T-helper 2 cell treated with Interferon-gamma antibody and Interleukin-4, amounts not matched to agents 5 μg/mL and 100 μg/mL, for 36 hours (primary cell): ENCODE measurements around the gene BRIP1.
"Not testable (repeated sequence)": the region's sequence is repeated elsewhere in the genome, so short reads cannot be mapped to it uniquely, and the experiment has no call there.

Experiments used
- DNase-seq: peaks from one replicate; pipeline ENCODE4 v3.0.0; 2021; ENCODE audit warnings: low spot score
- H3K27ac Mint-ChIP-seq: one replicate; pipeline ENCODE4 v1.8.0; 2021; ENCODE audit warnings: mild to moderate bottlenecking, mixed read lengths
- H3K27me3 Mint-ChIP-seq: one replicate; pipeline ENCODE4 v1.8.0; 2021; ENCODE audit warnings: low read depth, mixed read lengths
- H3K36me3 Mint-ChIP-seq: one replicate; pipeline ENCODE4 v1.8.0; 2021; ENCODE audit warnings: low read depth, mixed read lengths
- H3K4me1 Mint-ChIP-seq: one replicate; pipeline ENCODE4 v1.8.0; 2021; ENCODE audit warnings: low read depth, mixed read lengths
- H3K4me3 Mint-ChIP-seq: one replicate; pipeline ENCODE4 v1.8.0; 2022; ENCODE audit warnings: mild to moderate bottlenecking, moderate library complexity, mixed read lengths
- H3K9me3 Mint-ChIP-seq: one replicate; pipeline ENCODE4 v1.8.0; 2021; ENCODE audit warnings: mixed read lengths

Gene BRIP1

DNA sequence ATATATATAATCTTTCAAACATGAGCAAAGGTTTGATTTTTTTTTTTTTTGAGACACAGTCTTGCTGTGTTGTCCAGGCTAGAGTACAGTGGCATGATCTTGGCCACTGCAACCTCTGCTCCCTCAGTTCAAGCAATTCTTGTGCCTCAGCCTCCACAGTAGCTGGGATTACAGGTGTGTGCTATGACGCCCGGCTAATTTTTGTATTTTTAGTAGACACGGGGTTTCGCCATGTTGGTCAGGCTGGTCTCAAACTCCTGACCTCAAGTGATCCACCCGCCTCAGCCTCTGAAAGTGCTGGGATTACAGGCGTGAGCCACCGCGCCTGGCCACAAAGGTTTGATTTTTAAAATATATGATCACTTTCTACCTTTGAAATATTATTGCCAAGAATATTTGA lies 135.5 kb downstream of the BRIP1 start:
- not testable (repeated sequence) for H3K27ac Mint-ChIP-seq, H3K9me3 Mint-ChIP-seq, H3K4me3 Mint-ChIP-seq

DNA sequence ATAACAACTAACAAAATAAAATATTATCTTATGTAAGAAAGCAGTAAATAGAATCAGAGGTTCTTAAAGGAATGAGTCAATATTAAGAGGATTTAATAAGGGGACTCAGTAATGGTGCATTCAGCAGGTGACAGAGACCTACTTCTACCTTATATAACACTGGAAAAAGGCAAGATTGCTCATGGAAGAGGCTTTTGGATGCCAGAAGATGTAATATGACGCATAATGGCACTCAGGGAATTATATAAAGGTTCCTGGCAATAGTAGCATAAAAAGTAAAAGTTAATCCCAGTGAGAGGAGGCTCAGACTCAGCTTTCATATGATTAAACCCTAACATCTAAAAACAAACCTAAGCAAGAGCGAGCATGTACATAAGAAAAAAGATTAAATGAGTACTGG lies 136.4 kb downstream of the BRIP1 start:
- no peak for DNase-seq
- Mint-ChIP-seq H3K27me3 (no peaks in the 10 kb centered on the region), H3K4me3 (no peak overlapping the region), H3K9me3 (peaks cover 3% of the 10 kb centered on the region), H3K36me3 (peaks cover 19% of the 10 kb centered on the region), H3K27ac (no peak overlapping the region), H3K4me1 (peaks cover 6% of the 10 kb centered on the region)

More for the DNA sequence above, 135.5 kb downstream of the BRIP1 start:
- H3K36me3 Mint-ChIP-seq = peaks cover 16% of the 10 kb centered on the region
- H3K27me3 Mint-ChIP-seq, DNase-seq, H3K4me1 Mint-ChIP-seq: not testable (repeated sequence)

DNA sequence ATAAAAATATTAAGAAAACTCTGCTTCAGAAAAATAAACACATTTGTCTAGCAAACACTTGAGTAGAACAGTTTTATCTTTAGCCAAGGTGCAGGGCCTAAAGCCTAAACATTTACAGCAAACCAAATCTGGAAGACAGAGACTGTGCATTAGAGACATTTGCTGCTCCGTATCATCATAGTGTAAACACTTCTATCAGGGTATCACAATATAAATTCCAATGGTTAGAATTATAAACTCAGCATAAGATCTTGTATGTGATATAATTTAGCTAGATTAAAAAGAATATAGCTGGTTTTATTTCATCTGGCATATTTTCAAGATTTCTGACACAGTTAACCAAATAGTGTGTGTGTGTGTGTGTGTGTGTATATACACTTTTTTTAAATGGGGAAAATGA lies 138.6 kb downstream of the BRIP1 start:
- H3K9me3 Mint-ChIP-seq = peaks cover 7% of the 10 kb centered on the region
- peaks cover 21% of the 10 kb centered on the region for H3K36me3 Mint-ChIP-seq
- no peaks in the 10 kb centered on the region for H3K27me3 Mint-ChIP-seq
- peaks cover 6% of the 10 kb centered on the region for H3K4me1 Mint-ChIP-seq
- DNase-seq = no peak
- no peak overlapping the region for H3K27ac Mint-ChIP-seq
- H3K4me3 Mint-ChIP-seq = no peak overlapping the region

DNA sequence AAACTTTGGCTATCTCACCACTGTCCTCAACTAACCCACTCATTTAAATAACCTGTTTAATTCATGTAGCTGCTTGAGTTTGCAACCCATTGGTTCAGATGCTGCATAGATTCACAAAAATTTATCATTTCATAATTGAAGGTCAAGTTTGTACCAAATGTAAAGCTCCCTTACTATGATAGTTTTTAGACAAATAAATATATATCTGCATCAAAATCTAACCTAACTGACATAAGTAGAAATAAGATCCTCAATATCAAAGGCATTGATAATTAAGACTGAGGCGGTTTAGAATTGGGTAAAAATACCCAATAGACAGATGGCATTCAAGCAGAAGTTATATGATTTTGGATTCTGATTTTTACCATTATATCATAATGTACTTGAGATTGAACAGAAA lies 139.4 kb downstream of the BRIP1 start:
- peaks cover 10% of the 10 kb centered on the region for H3K9me3 Mint-ChIP-seq
- no peak overlapping the region for H3K27ac Mint-ChIP-seq
- H3K36me3 Mint-ChIP-seq = peaks cover 23% of the 10 kb centered on the region
- peaks cover 6% of the 10 kb centered on the region for H3K4me1 Mint-ChIP-seq
- no peaks in the 10 kb centered on the region for H3K27me3 Mint-ChIP-seq
- no peak for DNase-seq
- no peak overlapping the region for H3K4me3 Mint-ChIP-seq

DNA sequence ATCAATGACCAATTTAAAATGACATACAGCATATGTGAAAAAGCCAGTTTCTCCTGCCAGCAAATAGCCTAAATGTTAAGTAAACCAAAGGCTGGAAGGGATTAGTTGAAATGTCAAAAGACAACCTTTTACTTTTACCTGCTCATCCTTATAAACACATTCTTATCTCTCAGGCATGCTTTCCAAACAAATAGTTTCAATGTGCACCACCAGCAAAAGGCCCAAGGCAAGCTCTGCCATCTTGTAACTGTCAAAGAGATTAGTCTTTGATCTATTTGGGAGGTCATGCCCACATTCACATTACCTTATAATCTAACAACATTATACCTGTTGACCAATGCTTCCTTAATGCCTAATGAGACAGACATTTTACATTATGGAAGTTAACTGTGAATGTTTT lies 140.1 kb downstream of the BRIP1 start:
- no peak for DNase-seq
- Mint-ChIP-seq H3K27me3 (no peaks in the 10 kb centered on the region), H3K9me3 (peaks cover 14% of the 10 kb centered on the region), H3K4me1 (no peaks in the 10 kb centered on the region), H3K4me3 (no peak overlapping the region), H3K36me3 (peaks cover 24% of the 10 kb centered on the region), H3K27ac (no peak overlapping the region)

DNA sequence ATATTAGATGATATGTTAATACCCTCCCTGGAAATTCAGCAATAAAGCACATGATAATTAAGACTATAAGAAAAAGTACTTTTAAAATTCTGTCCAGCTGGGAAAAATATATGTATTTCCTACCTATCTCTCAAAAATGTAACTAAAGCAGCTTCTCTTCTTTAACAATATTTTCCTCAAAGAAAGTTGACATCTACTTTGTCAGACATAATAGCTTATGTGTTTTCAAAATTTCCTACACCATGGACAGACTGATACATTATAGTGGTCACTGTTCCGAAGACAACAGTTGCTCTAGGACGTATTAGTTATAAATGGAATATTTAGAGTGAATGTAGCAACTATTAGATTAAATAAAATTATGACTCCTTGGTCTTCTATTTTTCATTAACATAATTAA lies 140.9 kb downstream of the BRIP1 start:
- Mint-ChIP-seq H3K4me1 (no peaks in the 10 kb centered on the region), H3K27me3 (no peaks in the 10 kb centered on the region), H3K9me3 (peaks cover 22% of the 10 kb centered on the region), H3K27ac (no peak overlapping the region), H3K36me3 (peaks cover 32% of the 10 kb centered on the region), H3K4me3 (no peak overlapping the region)
- DNase-seq = no peak

DNA sequence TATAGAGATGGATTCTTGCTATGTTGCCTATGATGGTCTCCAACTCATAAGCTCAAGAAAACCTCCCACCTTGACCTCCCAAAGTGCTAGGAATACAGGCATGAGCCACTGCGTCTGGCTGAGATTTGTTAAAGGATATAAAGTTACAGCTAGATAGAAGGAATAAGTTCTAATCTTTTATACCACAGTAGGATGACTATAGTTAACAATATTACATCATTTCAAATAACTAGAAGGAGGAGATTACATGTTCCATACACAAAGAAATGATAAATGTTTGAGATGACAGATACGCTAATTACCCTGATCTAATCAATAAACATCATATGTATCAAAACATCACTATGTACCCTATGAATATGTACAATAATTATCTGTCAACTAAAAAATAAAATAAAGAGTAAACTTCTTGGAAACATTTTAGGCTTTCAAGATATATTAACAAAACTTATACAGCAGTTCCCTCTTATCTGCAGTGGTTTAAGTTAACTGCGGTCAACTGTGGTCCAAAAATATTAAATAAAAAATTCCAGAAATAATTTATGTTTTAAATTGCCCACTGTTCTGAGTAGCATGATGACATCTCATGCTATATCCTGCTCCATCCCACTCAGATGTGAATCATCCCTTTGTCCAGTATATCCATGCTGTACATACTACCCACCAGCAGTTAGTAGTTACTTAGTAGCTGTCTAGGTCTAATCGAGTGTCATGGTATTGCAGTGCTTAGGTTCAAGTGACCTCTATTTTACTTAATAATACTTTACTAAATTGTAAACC lies 143.1 kb downstream of the BRIP1 start:
- DNase-seq = no peak
- Mint-ChIP-seq H3K27ac (no peak overlapping the region), H3K4me1 (no peaks in the 10 kb centered on the region), H3K36me3 (peaks cover 42% of the 10 kb centered on the region), H3K27me3 (no peaks in the 10 kb centered on the region), H3K9me3 (peaks cover 32% of the 10 kb centered on the region), H3K4me3 (no peak overlapping the region)

DNA sequence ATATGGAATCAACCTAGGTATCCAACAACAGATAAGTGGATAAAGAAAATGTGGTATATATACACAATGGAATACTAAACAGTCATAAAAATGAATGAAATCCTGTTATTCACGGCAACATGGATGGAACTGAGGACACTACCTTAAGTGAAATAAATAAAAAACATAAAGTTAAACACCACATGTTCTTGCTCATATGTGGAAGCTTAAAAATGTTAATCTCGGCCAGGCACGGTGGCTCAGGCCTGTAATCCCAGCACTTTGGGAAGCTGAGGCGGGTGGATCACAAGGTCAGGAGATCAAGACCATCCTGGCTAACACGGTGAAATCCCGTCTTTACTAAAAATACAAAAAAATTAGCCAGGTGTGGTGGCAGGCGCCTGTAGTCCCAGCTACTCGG lies 144.1 kb downstream of the BRIP1 start:
- H3K27ac Mint-ChIP-seq, H3K27me3 Mint-ChIP-seq, DNase-seq, H3K4me1 Mint-ChIP-seq, H3K4me3 Mint-ChIP-seq: not testable (repeated sequence)
- H3K9me3 Mint-ChIP-seq = peaks cover 35% of the 10 kb centered on the region
- peaks cover 44% of the 10 kb centered on the region for H3K36me3 Mint-ChIP-seq

DNA sequence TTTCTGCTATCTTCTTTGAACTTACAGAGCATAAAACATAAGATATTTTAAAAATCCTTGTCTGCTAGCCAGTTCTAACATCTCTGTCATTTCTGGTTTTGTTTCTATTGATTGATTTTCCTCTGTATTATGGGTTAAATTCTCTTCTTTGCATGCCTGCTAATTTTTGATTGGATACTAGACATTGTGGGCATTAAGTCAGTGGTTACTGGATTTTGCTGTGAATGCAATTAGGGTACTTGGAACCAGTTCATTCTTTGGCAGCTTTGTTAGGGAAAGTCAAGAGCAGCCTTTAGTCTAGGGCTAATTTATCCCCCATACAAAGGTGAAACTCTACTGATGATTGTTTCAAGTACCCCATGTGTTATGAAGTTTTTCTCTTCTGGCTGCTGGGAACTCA lies 145.3 kb downstream of the BRIP1 start:
- Mint-ChIP-seq H3K27me3 (no peaks in the 10 kb centered on the region), H3K27ac (no peak overlapping the region), H3K4me3 (no peak overlapping the region), H3K36me3 (peaks cover 41% of the 10 kb centered on the region), H3K9me3 (peaks cover 35% of the 10 kb centered on the region), H3K4me1 (no peaks in the 10 kb centered on the region)
- no peak for DNase-seq

DNA sequence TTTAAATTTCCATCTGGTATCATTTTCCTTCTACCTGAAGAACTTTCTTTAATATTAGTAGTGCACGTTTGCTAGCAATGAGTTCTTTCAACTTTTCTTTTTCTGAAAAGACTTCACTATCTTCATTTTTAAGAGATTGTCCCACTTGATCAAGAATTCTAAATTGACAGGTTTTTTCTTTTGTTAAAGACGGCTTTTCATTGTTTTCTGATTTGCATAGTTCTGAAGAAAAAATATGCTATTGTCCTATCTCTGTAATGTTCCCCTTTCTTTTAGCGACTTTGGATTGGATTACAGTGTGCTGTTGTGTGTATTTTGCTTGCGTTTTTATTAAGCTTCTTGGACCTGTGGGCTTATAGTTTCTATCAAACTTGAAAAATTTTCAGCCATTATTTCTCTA lies 146.0 kb downstream of the BRIP1 start:
- no peak overlapping the region for H3K4me3 Mint-ChIP-seq
- H3K9me3 Mint-ChIP-seq = peaks cover 35% of the 10 kb centered on the region
- H3K36me3 Mint-ChIP-seq = peaks cover 40% of the 10 kb centered on the region

DNA sequence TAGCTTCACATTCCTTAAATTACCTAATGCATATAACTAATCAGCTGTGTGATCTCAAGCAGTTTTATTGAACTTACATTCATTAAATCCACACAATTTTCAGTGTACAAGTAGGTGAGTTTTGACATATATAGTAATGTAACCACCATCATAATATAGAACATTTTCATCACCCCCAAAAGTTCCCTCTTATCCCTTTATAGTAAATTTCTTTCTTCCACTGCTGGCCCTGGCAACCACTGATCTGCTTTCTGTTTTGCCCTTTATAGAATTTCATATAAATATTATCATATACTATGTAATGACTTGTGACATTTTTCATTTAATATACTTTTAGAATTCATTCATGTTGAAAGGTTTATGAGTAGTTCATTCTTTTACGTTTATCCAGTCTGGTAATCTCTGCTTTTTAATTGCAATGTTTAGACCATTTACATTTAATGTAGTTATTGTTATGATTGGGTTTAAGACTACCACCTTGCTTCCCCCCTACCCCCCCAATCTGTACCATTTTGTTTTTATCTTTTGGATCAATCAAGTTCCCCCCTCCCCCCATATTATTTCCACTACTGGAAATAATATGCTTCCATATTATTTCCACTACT lies 147.0 kb downstream of the BRIP1 start:
- peaks cover 39% of the 10 kb centered on the region for H3K36me3 Mint-ChIP-seq
- H3K27ac Mint-ChIP-seq = no peak overlapping the region
- no peaks in the 10 kb centered on the region for H3K4me1 Mint-ChIP-seq
- no peaks in the 10 kb centered on the region for H3K27me3 Mint-ChIP-seq
- DNase-seq = no peak
- no peak overlapping the region for H3K4me3 Mint-ChIP-seq
- H3K9me3 Mint-ChIP-seq = peaks cover 35% of the 10 kb centered on the region

More for the DNA sequence above, 146.0 kb downstream of the BRIP1 start:
- DNase-seq = no peak
- Mint-ChIP-seq H3K27ac (no peak overlapping the region), H3K27me3 (no peaks in the 10 kb centered on the region), H3K4me1 (no peaks in the 10 kb centered on the region)

DNA sequence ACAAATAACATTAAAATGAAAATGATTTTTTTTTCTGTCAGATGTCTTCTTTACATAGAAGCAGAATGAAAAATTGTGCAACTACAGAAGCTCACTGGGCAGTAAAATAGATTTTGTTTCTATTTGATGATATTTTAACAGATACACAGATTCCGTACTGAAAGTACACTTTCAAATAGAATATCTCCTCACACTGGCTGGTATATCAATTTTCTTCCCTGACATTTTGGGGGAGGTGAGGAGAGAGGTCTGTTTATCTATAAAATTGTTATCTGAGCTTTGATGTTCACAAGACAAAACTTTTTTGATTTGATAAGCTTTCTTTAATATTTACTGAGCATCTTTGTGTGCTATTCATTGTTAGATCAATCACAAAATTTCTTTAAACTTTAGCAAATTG lies 148.0 kb downstream of the BRIP1 start:
- no peak for DNase-seq
- H3K36me3 Mint-ChIP-seq = peaks cover 46% of the 10 kb centered on the region
- H3K27ac Mint-ChIP-seq = no peak overlapping the region
- H3K27me3 Mint-ChIP-seq = no peaks in the 10 kb centered on the region
- no peak overlapping the region for H3K4me3 Mint-ChIP-seq
- peaks cover 35% of the 10 kb centered on the region for H3K9me3 Mint-ChIP-seq
- no peaks in the 10 kb centered on the region for H3K4me1 Mint-ChIP-seq

DNA sequence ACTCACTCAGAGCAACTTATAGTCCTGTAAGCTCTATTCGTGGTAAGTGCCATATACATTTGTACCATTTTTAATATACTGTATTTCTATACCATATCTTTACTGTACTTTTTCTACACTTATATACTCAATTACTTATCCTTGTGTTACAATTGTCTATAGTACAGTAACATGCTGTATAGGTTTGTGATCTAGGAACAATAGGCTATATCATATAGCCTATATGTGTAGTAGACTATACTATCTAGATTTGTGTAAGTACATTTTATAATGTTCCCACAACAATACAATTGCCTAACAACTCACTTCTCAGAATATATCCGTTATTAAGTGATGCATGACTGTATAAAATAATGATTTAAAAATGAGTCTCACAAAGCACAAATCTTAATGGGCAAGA lies 149.0 kb downstream of the BRIP1 start:
- Mint-ChIP-seq H3K36me3 (peaks cover 49% of the 10 kb centered on the region), H3K27me3 (no peaks in the 10 kb centered on the region), H3K9me3 (peaks cover 31% of the 10 kb centered on the region), H3K4me3 (no peak overlapping the region), H3K4me1 (no peaks in the 10 kb centered on the region), H3K27ac (no peak overlapping the region)
- no peak for DNase-seq

DNA sequence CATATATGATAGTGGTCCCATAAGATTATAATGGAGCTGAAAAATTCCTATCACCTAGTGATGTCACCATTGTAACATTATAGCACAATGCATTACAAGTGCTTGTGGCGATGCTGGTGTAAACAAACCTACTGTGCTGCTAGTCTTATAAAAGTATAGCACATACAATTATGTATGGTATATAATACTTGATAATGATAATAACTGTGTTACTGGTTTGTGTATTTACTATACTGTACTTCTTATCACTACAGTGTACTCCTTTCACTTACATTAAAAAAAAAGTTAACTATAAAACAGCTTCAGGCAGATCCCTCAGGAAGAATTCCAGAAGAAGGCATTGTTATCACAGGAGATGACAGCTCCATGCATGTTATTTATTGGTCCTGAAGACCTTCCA lies 150.3 kb downstream of the BRIP1 start:
- Mint-ChIP-seq H3K4me3 (no peak overlapping the region), H3K27me3 (no peaks in the 10 kb centered on the region), H3K4me1 (no peaks in the 10 kb centered on the region), H3K27ac (no peak overlapping the region), H3K9me3 (peaks cover 26% of the 10 kb centered on the region), H3K36me3 (peaks cover 49% of the 10 kb centered on the region)
- DNase-seq = no peak

DNA sequence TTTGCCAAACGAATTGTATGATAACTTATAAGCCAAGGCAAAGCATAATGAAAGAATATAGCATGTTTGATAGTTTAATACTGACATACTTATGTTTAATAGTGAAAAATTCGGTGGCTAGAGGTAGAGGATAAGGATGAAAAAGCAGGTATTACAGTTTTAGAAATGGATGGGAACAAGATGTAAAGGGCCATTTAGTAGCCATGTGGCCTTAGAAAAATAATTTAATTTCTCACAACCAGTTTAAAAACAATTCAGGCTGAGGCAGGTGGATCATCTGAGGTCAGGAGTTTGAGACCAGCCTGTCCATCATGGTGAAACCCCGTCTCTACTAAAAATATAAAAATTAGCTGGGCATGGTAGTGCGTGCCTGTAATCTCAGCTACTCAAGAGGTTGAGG lies 152.8 kb downstream of the BRIP1 start:
- H3K36me3 Mint-ChIP-seq = peaks cover 38% of the 10 kb centered on the region
- H3K27me3 Mint-ChIP-seq = no peaks in the 10 kb centered on the region
- DNase-seq = no peak
- H3K9me3 Mint-ChIP-seq = peaks cover 13% of the 10 kb centered on the region
- no peak overlapping the region for H3K4me3 Mint-ChIP-seq
- H3K27ac Mint-ChIP-seq = no peak overlapping the region
- no peaks in the 10 kb centered on the region for H3K4me1 Mint-ChIP-seq
